ENCODE results near the gene KAT2A.

KAT2A gene

GRCh38 chr17:42117397-42118125 lies 3.6 kb downstream of the KAT2A start:
- Histone ChIP-seq H2BK5ac (ENCODE audit: low read length) (no peak overlapping the region), H4K8ac (ENCODE audit: low read depth, low read length) (no peak overlapping the region), H3K4me3 (ENCODE audit: low read length) (no peak overlapping the region), H3K79me2 (ENCODE audit: control insufficient read depth, insufficient read depth, low read length) (no peaks in the 10 kb centered on the region), H3K18ac (ENCODE audit: low read length) (no peak overlapping the region), H2BK15ac (replicated peaks; ENCODE audit: low read depth) (no peak overlapping the region), H3K4ac (ENCODE audit: low read depth, low read length) (no peak overlapping the region), H3K4me1 (ENCODE audit: control insufficient read depth, low read depth, low read length) (peaks cover 2% of the 10 kb centered on the region), H3K23ac (ENCODE audit: low read length) (no peak overlapping the region), H3K4me2 (ENCODE audit: low read length) (no peak overlapping the region), H3K56ac (ENCODE audit: low read length) (no peak overlapping the region), H3K27me3 (ENCODE audit: insufficient read depth, low read length, poor library complexity) (no peaks in the 10 kb centered on the region), H2AK5ac (ENCODE audit: low read length) (no peak overlapping the region), H3K27ac (ENCODE audit: low read depth, low read length) (no peak overlapping the region), H3K36me3 (ENCODE audit: control insufficient read depth, insufficient read depth, low read length) (peaks cover 4% of the 10 kb centered on the region), H3K9ac (ENCODE audit: low read length) (no peak overlapping the region), H4K5ac (ENCODE audit: low read length) (no peak overlapping the region), H3K79me1 (ENCODE audit: low read length) (no peaks in the 10 kb centered on the region), H2BK120ac (ENCODE audit: low read depth, low read length) (no peak overlapping the region)
- no peak for DNase-seq
- WGBS (ENCODE audit: extremely low coverage, insufficient coverage, low lambda C conversion rate): no CpG with 5 or more reads among the region's 30 CpGs

- Histone ChIP-seq H3K9ac (ENCODE audit: low read length) (no peak overlapping the region), H2AK5ac (ENCODE audit: low read length) (no peak overlapping the region), H2BK120ac (ENCODE audit: low read depth, low read length) (no peak overlapping the region), H3K56ac (ENCODE audit: low read length) (no peak overlapping the region), H3K4me1 (ENCODE audit: control insufficient read depth, low read depth, low read length) (peaks cover 2% of the 10 kb centered on the region), H3K36me3 (ENCODE audit: control insufficient read depth, insufficient read depth, low read length) (peaks cover 4% of the 10 kb centered on the region), H3K27ac (ENCODE audit: low read depth, low read length) (no peak overlapping the region), H3K18ac (ENCODE audit: low read length) (no peak overlapping the region), H3K4me3 (ENCODE audit: low read length) (no peak overlapping the region), H3K79me1 (ENCODE audit: low read length) (no peaks in the 10 kb centered on the region), H3K4me2 (ENCODE audit: low read length) (no peak overlapping the region), H3K79me2 (ENCODE audit: control insufficient read depth, insufficient read depth, low read length) (no peaks in the 10 kb centered on the region), H3K23ac (ENCODE audit: low read length) (no peak overlapping the region), H4K5ac (ENCODE audit: low read length) (no peak overlapping the region), H2BK5ac (ENCODE audit: low read length) (no peak overlapping the region), H3K4ac (ENCODE audit: low read depth, low read length) (no peak overlapping the region), H2BK15ac (replicated peaks; ENCODE audit: low read depth) (no peak overlapping the region), H3K27me3 (ENCODE audit: insufficient read depth, low read length, poor library complexity) (no peaks in the 10 kb centered on the region), H4K8ac (ENCODE audit: low read depth, low read length) (no peak overlapping the region)
- no CpG with 5 or more reads among the region's 18 CpGs for WGBS (ENCODE audit: extremely low coverage, insufficient coverage, low lambda C conversion rate)
- DNase-seq: peak; percentile 87
These were observed 4.3 kb downstream of the KAT2A start for GRCh38 chr17:42116705-42117396.

- Histone ChIP-seq H3K4me3 (ENCODE audit: low read length) (no peak overlapping the region), H3K27me3 (ENCODE audit: insufficient read depth, low read length, poor library complexity) (no peaks in the 10 kb centered on the region), H3K4ac (ENCODE audit: low read depth, low read length) (no peak overlapping the region), H3K9ac (ENCODE audit: low read length) (no peak overlapping the region), H3K36me3 (ENCODE audit: control insufficient read depth, insufficient read depth, low read length) (peaks cover 4% of the 10 kb centered on the region), H2AK5ac (ENCODE audit: low read length) (no peak overlapping the region), H3K27ac (ENCODE audit: low read depth, low read length) (no peak overlapping the region), H2BK5ac (ENCODE audit: low read length) (no peak overlapping the region), H4K8ac (ENCODE audit: low read depth, low read length) (no peak overlapping the region), H2BK15ac (replicated peaks; ENCODE audit: low read depth) (no peak overlapping the region), H4K5ac (ENCODE audit: low read length) (no peak overlapping the region), H3K79me2 (ENCODE audit: control insufficient read depth, insufficient read depth, low read length) (no peaks in the 10 kb centered on the region), H3K18ac (ENCODE audit: low read length) (no peak overlapping the region), H3K79me1 (ENCODE audit: low read length) (no peaks in the 10 kb centered on the region), H3K4me2 (ENCODE audit: low read length) (no peak overlapping the region), H3K23ac (ENCODE audit: low read length) (no peak overlapping the region), H3K4me1 (ENCODE audit: control insufficient read depth, low read depth, low read length) (no peaks in the 10 kb centered on the region), H2BK120ac (ENCODE audit: low read depth, low read length) (no peak overlapping the region), H3K56ac (ENCODE audit: low read length) (no peak overlapping the region)
- DNase-seq: no peak
- WGBS (ENCODE audit: extremely low coverage, insufficient coverage, low lambda C conversion rate): no CpG with 5 or more reads among the region's 9 CpGs
These were observed 7.0 kb downstream of the KAT2A start for GRCh38 chr17:42114118-42114517.

- H2BK15ac ChIP-seq (replicated peaks; ENCODE audit: low read depth): no peak overlapping the region
- H3K36me3 ChIP-seq (ENCODE audit: control insufficient read depth, insufficient read depth, low read length): peaks cover 4% of the 10 kb centered on the region
- H3K4me2 ChIP-seq (ENCODE audit: low read length): no peak overlapping the region
- no peaks in the 10 kb centered on the region for H3K79me1 ChIP-seq (ENCODE audit: low read length)
- H3K27me3 ChIP-seq (ENCODE audit: insufficient read depth, low read length, poor library complexity): no peaks in the 10 kb centered on the region
- no peaks in the 10 kb centered on the region for H3K79me2 ChIP-seq (ENCODE audit: control insufficient read depth, insufficient read depth, low read length)
- no peak for DNase-seq
- no peak overlapping the region for H2BK5ac ChIP-seq (ENCODE audit: low read length)
- H4K5ac ChIP-seq (ENCODE audit: low read length): no peak overlapping the region
- H3K18ac ChIP-seq (ENCODE audit: low read length): no peak overlapping the region
- no peak overlapping the region for H2AK5ac ChIP-seq (ENCODE audit: low read length)
- no peak overlapping the region for H3K4me3 ChIP-seq (ENCODE audit: low read length)
- WGBS (ENCODE audit: extremely low coverage, insufficient coverage, low lambda C conversion rate): no CpG with 5 or more reads among the region's 28 CpGs
- no peak overlapping the region for H3K23ac ChIP-seq (ENCODE audit: low read length)
- H3K56ac ChIP-seq (ENCODE audit: low read length): no peak overlapping the region
- no peak overlapping the region for H4K8ac ChIP-seq (ENCODE audit: low read depth, low read length)
- H3K4me1 ChIP-seq (ENCODE audit: control insufficient read depth, low read depth, low read length): no peaks in the 10 kb centered on the region
- H3K4ac ChIP-seq (ENCODE audit: low read depth, low read length): no peak overlapping the region
- no peak overlapping the region for H3K27ac ChIP-seq (ENCODE audit: low read depth, low read length)
- no peak overlapping the region for H3K9ac ChIP-seq (ENCODE audit: low read length)
- no peak overlapping the region for H2BK120ac ChIP-seq (ENCODE audit: low read depth, low read length)
These were observed 7.7 kb downstream of the KAT2A start for GRCh38 chr17:42113293-42114069.

DNA sequence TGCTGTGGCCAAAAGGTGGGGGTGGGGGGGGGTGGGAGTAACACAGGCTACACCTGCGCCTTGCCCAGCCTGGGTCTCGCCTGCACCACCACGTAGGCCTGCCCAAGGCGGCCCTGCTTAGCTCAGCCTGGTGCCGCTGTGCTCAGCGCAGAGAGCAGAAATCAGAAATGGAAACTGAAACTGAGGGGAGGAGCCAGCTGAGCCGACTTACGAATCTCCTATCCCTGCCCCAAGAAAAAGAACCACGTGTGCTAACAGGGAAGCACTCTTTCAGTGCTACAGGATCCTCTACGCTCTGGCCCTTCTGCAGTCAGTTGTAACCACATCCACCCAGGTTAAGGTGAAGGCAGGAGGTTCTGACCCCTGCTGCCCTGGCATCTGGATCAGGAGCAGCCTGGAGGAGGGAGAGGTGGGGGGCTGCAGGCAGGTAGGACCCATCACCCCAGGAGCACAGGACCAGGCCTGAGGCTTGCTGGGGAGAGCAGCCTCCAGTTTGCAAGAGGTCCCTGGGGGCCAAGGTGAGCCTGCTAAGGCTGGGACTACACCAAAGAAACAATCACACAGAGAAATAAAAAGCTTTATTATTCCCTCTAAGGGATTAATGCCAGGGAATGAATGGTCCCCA lies 8.5 kb downstream of the KAT2A start, which contains the start of gene DHX58:
Gene DHX58 (minus strand): TSS at position 163 of the 625 bp plus-strand sequence. CDS start 822 bp downstream, outside the sequence.
- Histone ChIP-seq H3K4me3 (ENCODE audit: low read length) (no peak within 1 kb of the TSS), H3K27ac (ENCODE audit: low read depth, low read length) (no peak within 1 kb of the TSS), H2BK5ac (ENCODE audit: low read length) (no peak within 1 kb of the TSS)

More for the DNA sequence above, 8.5 kb downstream of the KAT2A start, which contains the start of gene DHX58:
- H2BK15ac ChIP-seq (replicated peaks; ENCODE audit: low read depth): no peak within 1 kb of the TSS
- no peak within 1 kb of the TSS for H2AK5ac ChIP-seq (ENCODE audit: low read length)
- H3K18ac ChIP-seq (ENCODE audit: low read length): no peak within 1 kb of the TSS
- no peak within 1 kb of the TSS for H3K56ac ChIP-seq (ENCODE audit: low read length)
- no CpG with 5 or more reads among the region's 10 CpGs for WGBS (ENCODE audit: extremely low coverage, insufficient coverage, low lambda C conversion rate)
- DNase-seq: no peak
- H2BK120ac ChIP-seq (ENCODE audit: low read depth, low read length): no peak within 1 kb of the TSS
- H3K27me3 ChIP-seq (ENCODE audit: insufficient read depth, low read length, poor library complexity): no peaks in the 10 kb centered on the region
- peaks cover 4% of the 10 kb centered on the region for H3K36me3 ChIP-seq (ENCODE audit: control insufficient read depth, insufficient read depth, low read length)
- no peaks in the 10 kb centered on the region for H3K79me2 ChIP-seq (ENCODE audit: control insufficient read depth, insufficient read depth, low read length)
- no peaks in the 10 kb centered on the region for H3K79me1 ChIP-seq (ENCODE audit: low read length)
- peaks cover 3% of the 10 kb centered on the region for H3K4me1 ChIP-seq (ENCODE audit: control insufficient read depth, low read depth, low read length)
- H4K8ac ChIP-seq (ENCODE audit: low read depth, low read length): no peak within 1 kb of the TSS
- H3K9ac ChIP-seq (ENCODE audit: low read length): no peak within 1 kb of the TSS
- H3K4me2 ChIP-seq (ENCODE audit: low read length): no peak within 1 kb of the TSS
- no peak within 1 kb of the TSS for H4K5ac ChIP-seq (ENCODE audit: low read length)
- no peak within 1 kb of the TSS for H3K23ac ChIP-seq (ENCODE audit: low read length)
- H3K4ac ChIP-seq (ENCODE audit: low read depth, low read length): no peak within 1 kb of the TSS
